GM11168 (cell line): Measurements from ENCODE around the gene ZNF674.
"Not testable (repeated sequence)": the region's sequence is repeated elsewhere in the genome, so short reads cannot be mapped to it uniquely, and the experiment has no call there.

Source experiments
- in situ Hi-C: fragments of 300-500 bp; cut with MboI; formaldehyde crosslinking; loops from one replicate; pipeline ENCODE4 v1.12.0; 2022; ENCODE audit warnings: low sequenced_read_pairs; ENCODE audit not compliant: unreplicated experiment

ZNF674 gene

DNA sequence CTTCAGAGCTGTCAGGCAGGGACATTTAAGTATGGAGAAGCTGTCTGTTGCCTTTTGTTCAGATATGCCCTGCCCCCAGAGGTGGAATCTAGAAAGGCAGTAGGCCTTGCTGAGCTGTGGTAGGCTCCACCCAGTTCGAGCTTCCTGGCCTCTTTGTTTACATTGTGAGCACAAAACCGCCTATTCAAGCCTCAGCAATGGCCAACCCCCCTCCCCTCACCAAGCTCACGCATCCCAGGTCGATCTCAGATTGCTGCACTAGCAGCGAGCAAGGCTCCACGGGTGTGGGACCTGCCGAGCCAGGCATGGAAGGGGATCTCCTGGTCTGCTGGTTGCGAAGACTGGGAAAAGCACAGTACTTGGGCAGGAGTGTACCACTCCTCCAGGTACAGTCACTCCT, 59.3 kb downstream of the ZNF674 start:
- in situ Hi-C loops, result no loop called here

DNA sequence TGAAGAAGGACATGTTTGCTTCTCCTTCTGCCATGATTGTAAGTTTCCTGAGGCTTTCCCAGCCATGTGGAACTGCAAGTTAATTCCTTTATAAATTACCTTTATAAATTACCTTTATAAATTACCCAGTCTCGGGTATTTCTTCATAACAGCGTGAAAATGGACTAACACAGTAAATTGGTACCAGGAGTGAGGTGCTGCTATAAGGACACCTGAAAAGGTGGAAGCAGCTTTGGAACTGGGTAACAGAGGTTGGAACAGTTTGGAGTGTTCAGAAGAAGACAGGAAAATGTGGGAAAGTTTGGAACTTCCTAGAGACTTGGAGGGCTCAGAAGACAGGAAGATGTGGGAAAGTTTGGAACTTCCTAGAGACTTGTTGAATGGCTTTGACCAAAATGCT, 66.6 kb downstream of the ZNF674 start:
- in situ Hi-C loops, result not testable (repeated sequence)

DNA sequence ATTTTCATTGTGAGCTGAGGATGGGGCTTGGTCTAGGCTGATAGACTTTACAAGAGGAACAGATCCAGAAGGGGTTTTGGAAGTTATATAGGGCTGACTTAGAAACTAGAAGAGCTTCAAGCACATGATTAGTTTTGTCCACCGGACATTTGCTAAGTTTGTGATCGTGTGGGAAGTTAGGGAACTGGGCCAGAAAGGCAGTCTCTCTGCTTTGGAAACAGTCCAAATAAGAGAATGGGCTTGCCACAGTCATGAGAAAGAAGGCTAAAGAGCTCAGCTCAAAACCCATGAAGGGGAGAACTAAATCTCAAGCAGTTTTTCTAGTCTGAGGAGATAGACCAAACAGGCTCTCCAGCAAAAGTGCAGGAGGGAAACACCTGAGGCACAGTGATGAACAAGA, 67.8 kb downstream of the ZNF674 start:
- in situ Hi-C loops, result no loop called here

DNA sequence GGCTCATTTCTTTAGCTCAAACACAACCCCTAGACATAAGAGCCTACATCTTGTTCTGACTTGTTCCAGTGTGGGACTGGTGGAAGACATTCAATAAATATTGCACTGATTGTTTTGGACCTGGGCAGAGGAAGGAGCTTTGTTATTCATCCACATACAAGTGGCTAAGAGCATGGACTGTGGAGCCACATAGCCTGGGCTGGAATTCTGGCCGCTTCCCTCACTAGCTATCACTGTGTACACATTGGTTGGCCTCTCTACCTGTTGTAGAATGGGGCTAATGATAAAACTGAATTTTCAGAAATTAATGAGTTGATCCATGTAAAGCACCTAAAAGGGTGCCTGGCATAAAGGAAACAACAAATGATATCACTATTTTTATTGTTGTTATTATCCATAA, 80.0 kb downstream of the ZNF674 start:
- in situ Hi-C loops, result no loop called here

DNA sequence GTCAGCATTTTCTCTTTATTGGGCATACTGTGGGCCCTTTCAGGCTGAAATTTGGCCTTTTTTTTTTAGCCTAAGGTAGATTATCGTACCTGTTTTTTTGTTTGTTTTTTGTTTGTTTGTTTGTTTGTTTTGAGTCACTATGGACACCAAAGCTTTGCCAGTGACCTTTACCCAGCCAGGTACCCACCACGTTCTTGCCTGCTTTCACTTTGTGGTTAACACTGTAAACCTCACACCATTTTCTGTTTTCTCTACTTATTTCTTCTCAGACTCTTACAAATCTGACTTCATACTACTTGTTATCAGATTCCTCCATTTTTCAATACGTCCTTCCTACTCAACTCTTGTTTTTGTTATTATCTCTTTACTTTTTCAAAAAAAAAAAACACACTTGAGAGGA, 81.5 kb downstream of the ZNF674 start:
- in situ Hi-C loops, result no loop called here

DNA sequence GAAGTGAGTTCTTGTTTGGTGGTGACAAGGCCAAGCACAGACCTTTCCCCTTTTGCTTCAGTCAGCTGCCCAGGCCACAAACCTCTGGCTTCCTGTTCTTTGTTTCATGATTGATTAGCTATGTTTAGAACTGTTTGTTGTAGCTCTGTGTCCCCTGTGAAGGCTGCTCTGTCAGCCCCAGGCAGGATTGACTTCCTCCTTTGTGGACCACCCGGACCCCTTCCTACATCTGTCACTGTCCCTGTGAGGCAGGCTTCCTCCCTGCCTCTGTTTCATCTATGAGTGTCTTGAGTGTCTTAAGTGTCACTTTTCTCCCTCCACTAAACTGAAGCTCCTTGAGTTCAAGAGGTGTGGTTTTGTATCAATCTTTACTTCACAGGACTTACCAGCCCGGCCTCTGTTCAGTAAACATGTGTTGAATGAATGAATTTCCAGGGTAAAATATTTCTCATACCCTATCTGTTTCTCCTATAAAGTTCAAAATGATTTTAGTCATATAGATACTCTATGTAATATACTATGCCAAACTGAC, 83.5 kb downstream of the ZNF674 start:
- in situ Hi-C loops, result no loop called here

DNA sequence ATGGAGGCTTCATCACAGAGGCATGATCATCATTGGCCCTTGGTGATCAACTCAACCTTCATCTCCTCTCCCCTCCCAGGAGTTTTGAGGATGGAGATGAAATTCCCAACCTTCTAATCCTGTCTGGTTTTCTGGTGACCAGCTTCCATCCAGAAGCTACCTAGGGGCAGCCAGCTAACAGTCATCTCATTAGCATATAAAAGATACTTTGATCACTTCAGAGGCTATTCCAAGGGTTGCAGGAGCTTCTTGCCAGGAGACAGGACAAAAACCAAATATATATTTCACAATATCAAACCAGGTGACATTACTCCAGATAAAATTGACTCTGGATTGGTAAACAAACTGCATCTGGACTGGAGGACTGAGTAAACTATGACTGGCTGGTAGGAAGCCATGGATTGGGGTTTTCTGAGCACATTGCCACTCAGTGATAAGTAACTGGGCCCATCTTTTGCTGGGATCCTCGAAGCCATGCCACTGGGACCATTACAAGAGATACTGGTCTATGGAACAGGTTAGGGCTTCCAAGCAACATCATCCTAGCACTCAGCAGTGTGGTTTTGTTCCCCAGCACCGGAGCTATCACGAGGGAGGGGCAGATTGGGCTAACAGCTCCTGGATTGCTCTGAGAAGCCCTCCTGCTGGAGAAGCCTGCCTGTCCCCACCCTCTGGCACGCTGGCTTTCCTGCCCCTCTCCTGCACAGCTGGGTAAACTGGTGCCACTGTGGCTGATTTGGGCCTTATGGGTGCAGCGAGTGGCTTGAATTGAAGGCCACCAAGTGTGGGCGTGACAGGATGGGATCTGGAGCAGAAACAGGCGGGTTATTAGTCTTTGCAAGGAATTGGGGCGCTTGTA, 84.2 kb downstream of the ZNF674 start:
- in situ Hi-C loops, result not testable (repeated sequence)

DNA sequence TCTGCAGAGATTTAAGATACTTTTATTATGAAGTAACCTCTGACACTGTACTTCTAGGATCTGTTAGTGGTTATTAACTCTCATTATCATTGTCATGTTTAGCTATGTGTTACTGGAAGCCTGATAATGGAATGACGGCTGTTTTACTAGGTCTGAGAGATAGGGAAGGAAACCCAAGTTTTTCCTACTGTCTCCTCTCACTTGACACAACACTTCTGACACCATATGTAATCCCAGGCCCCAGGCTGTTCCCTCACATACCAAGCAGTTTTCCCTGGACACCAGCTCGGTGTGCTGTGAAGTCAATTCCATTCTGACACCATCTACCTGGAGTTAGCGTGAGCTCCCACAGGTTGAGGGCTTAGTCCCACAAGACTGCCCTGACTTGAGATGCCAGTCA, 85.6 kb downstream of the ZNF674 start:
- in situ Hi-C loops, result no loop called here

DNA sequence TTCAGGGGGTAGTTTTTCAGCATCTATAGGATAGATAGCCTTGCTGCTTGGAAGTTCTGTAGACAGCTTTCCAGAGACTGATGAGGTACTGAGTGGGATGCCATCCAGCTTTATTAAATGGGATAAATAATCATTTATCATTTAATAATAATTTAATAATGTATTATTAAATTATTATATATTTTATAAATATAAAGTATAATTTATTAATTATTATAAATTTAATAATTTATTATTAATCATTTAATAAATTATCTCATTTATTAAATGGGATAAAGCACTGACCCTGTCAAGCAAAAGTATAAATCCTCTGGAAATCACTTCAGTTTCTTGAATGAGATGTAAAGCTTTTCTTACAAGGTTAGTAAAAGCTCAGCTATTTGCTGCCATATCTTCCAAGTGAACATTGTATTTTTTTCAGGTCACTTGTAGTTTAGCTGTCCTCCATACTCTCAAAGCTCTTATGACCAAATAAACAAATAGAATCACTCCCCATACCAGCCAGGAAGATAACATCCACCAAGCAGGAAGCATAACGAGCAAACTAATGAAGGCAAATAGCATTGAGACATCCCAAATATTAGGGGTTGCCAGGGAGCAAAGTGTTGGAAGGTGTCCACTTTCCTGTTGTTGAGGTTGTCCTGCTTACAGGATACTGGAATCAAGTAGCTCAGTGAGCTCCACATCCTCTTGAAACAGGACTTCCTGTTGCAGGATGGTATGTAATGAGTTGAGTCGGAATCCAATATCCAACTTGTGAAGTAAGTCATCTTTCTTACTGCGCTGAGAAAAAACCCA, 88.9 kb downstream of the ZNF674 start:
- in situ Hi-C loops, result no loop called here
